HG03039 (cell line): ENCODE data around the gene BACE2.
"Not testable (repeated sequence)": the region's sequence is repeated elsewhere in the genome, so short reads cannot be mapped to it uniquely, and the experiment has no call there.

ENCODE experiments used
- ATAC-seq: cut with Tn5 transposase; IDR thresholded peaks from one replicate; pipeline ENCODE4 v1.9.1; 2021; ENCODE audit warnings: mild to moderate bottlenecking, moderate library complexity; ENCODE audit not compliant: unreplicated experiment

Gene BACE2

GRCh38 chr21:41182547-41182946 is 14.6 kb downstream of the BACE2 start:
- no peak for ATAC-seq

GRCh38 chr21:41183575-41183974 is 15.6 kb downstream of the BACE2 start:
- no peak for ATAC-seq

GRCh38 chr21:41185802-41186201 is 17.8 kb downstream of the BACE2 start:
- ATAC-seq: no peak

GRCh38 chr21:41186755-41187536 is 19.0 kb downstream of the BACE2 start:
- no peak for ATAC-seq

- ATAC-seq: no peak
These were observed 19.6 kb downstream of the BACE2 start for GRCh38 chr21:41187537-41188025.

GRCh38 chr21:41188486-41189149 is 20.7 kb downstream of the BACE2 start:
- no peak for ATAC-seq

- no peak for ATAC-seq
These were observed 21.3 kb downstream of the BACE2 start for GRCh38 chr21:41189150-41189745.

- not testable (repeated sequence) for ATAC-seq
These were observed 24.6 kb downstream of the BACE2 start for GRCh38 chr21:41192552-41192951.

GRCh38 chr21:41195311-41195710 is 27.4 kb downstream of the BACE2 start:
- ATAC-seq: no peak

- no peak for ATAC-seq
These were observed 29.0 kb downstream of the BACE2 start for GRCh38 chr21:41196993-41197392.

GRCh38 chr21:41197582-41197981 is 29.6 kb downstream of the BACE2 start:
- no peak for ATAC-seq

- not testable (repeated sequence) for ATAC-seq
These were observed 30.7 kb downstream of the BACE2 start for GRCh38 chr21:41198647-41199046.

- ATAC-seq: no peak
These were observed 31.2 kb downstream of the BACE2 start for GRCh38 chr21:41199123-41199522.

GRCh38 chr21:41199588-41199987 is 31.6 kb downstream of the BACE2 start:
- no peak for ATAC-seq

GRCh38 chr21:41201385-41201784 is 33.4 kb downstream of the BACE2 start:
- no peak for ATAC-seq

- ATAC-seq: no peak
These were observed 36.8 kb downstream of the BACE2 start for GRCh38 chr21:41204736-41205135.

GRCh38 chr21:41207401-41208375 is 39.7 kb downstream of the BACE2 start:
- no peak for ATAC-seq

- ATAC-seq: no peak
These were observed 40.4 kb downstream of the BACE2 start for GRCh38 chr21:41208376-41208763.

GRCh38 chr21:41209016-41209619 is 41.2 kb downstream of the BACE2 start:
- ATAC-seq: no peak

- ATAC-seq: no peak
These were observed 42.6 kb downstream of the BACE2 start for GRCh38 chr21:41210426-41211059.
